WTC11 (cell line): ENCODE results near the gene PTPRN2.

Experiments used
- ELF4 ChIP-seq: sonication (generic); formaldehyde crosslinking; IDR thresholded peaks from 2 replicates; pipeline ENCODE4 v1.8.1; 2022; ENCODE audit warnings: low read depth, mild to moderate bottlenecking, moderate library complexity, missing genetic modification reagents
- TEAD4 ChIP-seq: sonication (generic); formaldehyde crosslinking; IDR thresholded peaks from 2 replicates; pipeline ENCODE4 v1.8.0; 2022; ENCODE audit warnings: mild to moderate bottlenecking, missing genetic modification reagents
- TF ChIP-seq, protein P1 (sequence below): sonication (generic); formaldehyde crosslinking; IDR thresholded peaks from 2 replicates; pipeline ENCODE4 v1.8.1; 2023; ENCODE audit warnings: mild to moderate bottlenecking, missing genetic modification reagents, moderate library complexity
- TF ChIP-seq, protein P2 (sequence below): fragments of 200-600 bp; IDR thresholded peaks from 2 replicates; pipeline ENCODE4 v1.8.0; 2022; ENCODE audit warnings: antibody characterized with exemption
- TF ChIP-seq, protein P3 (sequence below): sonication (generic); formaldehyde crosslinking; IDR thresholded peaks from 2 replicates; pipeline ENCODE4 v1.8.1; 2022; ENCODE audit warnings: low read depth, missing genetic modification reagents, borderline replicate concordance
- TF ChIP-seq, protein P4 (sequence below): sonication (generic); formaldehyde crosslinking; IDR thresholded peaks from 2 replicates; pipeline ENCODE4 v1.8.1; 2023; ENCODE audit warnings: mild to moderate bottlenecking, moderate library complexity, missing genetic modification reagents

DNA sequence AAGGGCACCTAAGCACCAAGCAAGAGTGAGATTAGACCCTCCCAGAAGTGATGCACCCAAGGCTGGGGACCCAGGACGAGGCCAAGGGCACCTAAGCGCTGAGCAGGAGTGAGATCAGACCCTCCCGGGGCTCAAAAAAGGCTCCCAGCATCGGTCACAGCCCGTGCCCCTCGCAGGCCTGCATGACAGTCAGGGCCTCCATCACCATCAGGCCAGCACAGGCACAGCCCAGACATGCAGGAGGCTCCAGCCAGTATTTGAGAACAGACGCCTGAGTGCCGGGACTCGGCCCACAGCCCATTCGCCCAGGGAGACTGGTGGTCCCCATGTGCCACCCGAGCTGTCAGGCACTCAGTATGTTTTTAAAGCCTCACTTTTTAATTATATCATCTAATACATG lies 595.9 kb downstream of the PTPRN2 start:
- TF ChIP-seq, protein P1, sequence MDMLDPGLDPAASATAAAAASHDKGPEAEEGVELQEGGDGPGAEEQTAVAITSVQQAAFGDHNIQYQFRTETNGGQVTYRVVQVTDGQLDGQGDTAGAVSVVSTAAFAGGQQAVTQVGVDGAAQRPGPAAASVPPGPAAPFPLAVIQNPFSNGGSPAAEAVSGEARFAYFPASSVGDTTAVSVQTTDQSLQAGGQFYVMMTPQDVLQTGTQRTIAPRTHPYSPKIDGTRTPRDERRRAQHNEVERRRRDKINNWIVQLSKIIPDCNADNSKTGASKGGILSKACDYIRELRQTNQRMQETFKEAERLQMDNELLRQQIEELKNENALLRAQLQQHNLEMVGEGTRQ, result no peak
- TF ChIP-seq, protein P2, sequence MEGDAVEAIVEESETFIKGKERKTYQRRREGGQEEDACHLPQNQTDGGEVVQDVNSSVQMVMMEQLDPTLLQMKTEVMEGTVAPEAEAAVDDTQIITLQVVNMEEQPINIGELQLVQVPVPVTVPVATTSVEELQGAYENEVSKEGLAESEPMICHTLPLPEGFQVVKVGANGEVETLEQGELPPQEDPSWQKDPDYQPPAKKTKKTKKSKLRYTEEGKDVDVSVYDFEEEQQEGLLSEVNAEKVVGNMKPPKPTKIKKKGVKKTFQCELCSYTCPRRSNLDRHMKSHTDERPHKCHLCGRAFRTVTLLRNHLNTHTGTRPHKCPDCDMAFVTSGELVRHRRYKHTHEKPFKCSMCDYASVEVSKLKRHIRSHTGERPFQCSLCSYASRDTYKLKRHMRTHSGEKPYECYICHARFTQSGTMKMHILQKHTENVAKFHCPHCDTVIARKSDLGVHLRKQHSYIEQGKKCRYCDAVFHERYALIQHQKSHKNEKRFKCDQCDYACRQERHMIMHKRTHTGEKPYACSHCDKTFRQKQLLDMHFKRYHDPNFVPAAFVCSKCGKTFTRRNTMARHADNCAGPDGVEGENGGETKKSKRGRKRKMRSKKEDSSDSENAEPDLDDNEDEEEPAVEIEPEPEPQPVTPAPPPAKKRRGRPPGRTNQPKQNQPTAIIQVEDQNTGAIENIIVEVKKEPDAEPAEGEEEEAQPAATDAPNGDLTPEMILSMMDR, result no peak
- TF ChIP-seq, protein P3, sequence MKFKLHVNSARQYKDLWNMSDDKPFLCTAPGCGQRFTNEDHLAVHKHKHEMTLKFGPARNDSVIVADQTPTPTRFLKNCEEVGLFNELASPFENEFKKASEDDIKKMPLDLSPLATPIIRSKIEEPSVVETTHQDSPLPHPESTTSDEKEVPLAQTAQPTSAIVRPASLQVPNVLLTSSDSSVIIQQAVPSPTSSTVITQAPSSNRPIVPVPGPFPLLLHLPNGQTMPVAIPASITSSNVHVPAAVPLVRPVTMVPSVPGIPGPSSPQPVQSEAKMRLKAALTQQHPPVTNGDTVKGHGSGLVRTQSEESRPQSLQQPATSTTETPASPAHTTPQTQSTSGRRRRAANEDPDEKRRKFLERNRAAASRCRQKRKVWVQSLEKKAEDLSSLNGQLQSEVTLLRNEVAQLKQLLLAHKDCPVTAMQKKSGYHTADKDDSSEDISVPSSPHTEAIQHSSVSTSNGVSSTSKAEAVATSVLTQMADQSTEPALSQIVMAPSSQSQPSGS (CRISPR knock-in tag), result no peak
- TF ChIP-seq TEAD4 (CRISPR knock-in tag), result no peak
- TF ChIP-seq, protein P4, sequence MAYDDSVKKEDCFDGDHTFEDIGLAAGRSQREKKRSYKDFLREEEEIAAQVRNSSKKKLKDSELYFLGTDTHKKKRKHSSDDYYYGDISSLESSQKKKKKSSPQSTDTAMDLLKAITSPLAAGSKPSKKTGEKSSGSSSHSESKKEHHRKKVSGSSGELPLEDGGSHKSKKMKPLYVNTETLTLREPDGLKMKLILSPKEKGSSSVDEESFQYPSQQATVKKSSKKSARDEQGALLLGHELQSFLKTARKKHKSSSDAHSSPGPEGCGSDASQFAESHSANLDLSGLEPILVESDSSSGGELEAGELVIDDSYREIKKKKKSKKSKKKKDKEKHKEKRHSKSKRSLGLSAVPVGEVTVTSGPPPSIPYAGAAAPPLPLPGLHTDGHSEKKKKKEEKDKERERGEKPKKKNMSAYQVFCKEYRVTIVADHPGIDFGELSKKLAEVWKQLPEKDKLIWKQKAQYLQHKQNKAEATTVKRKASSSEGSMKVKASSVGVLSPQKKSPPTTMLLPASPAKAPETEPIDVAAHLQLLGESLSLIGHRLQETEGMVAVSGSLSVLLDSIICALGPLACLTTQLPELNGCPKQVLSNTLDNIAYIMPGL (CRISPR knock-in tag), result no peak
- no peak for TF ChIP-seq ELF4 (CRISPR knock-in tag)
